ENCODE data around the gene BID.

Gene BID

DNA sequence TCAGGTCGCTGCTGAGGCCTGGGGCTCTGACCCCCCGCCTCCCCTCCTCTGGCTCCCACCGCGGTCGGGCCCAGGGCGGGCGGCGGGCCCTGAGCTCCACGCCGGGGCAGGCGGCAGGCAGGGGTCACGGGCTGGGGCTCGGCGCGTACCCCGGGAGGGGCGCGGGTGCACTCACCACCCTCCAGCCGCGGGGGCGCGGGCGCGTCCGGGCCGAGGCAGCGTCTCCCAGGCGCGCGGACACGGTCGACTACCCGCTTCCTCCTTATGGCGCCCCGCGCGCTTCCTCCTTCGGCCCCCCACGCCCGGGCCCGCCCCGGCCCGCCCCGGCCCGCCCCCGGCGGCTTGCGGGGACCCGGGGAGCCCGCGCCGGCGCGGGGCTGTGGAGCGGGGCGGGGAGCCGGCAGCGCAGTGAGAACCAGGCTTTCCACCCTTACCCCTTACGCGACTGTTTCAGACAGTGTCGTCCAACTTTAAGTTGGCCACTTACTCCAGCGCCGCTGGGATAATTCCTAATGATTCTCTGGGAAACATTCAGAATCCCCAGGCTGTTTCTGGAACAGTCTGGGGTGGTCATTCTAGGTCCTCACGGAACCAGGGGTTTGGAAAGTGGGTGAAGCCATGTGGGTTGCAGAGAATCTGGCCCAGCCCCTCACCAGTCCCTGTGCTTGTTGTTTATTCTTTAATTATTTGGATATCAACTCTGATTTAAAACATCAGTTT lies at the start of gene BID:
Gene BID (minus strand): TSS at position 264 of the 720 bp plus-strand sequence. CDS start 24,353 bp downstream, outside the sequence.
- no peak for DNase-seq (ENCODE audit: extremely low spot score, insufficient read length, low read depth)
- FAIRE-seq: no peak

DNA sequence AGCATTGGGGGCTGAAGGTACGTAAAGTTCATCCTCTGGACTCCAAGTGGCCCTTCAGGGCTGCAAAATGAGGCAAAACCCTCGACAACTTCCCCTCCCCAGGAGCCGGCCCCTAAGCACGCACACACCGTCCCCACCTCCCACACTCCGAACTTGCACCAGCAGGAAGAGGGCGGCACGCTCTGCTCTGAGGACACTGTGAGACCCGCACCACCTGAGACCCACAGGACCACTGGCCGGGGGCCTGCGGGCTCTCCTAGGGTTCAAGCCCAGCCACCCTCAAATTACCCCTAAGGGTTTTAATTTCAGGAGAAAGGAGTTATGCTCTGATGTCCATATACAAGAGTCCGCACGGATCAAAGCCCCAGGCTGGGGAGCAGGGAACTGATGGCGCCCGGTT lies 49.7 kb upstream of the BID start:
- DNase-seq (ENCODE audit: extremely low spot score, insufficient read length, low read depth) (no peak), FAIRE-seq (no peak)

DNA sequence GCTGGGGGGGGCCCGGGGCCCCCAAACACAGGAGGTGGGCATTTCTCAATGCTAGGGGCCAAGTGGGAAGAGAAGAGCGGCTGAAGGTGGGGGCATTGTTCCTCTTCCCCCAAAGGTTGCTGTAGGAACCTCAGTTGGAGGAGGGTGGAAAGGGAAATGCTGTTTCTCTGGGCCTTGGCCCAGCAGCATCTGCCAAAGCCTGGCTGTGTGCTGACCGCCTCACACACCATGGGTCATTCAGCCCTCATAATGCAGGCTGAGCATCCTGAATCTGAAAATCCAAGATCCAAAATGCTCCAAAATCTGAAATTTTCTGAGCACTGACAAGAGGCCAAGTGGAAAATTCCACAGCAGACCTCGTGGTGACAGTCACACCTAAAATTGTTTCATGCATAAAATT lies 49.0 kb upstream of the BID start:
- FAIRE-seq (no peak), DNase-seq (ENCODE audit: extremely low spot score, insufficient read length, low read depth) (no peak)

DNA sequence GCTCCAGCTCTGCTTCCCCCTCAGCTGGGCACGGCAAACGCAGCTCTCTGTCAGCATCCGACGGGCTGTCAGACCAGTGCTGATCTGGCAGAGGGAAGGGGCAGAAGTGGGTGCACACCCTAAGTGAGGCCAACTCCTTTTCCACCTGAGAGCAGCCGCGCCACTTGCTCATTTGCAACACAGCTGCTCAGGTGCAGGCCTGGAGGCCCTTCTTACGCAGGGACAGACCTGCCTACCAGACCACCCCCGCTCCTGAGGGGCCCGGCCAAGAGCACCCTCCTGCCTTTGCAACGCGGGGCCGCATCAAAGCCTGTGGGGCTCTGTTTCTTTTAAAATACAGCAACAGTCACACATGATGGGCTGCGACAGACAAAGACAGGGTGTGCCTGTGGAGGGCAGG lies 47.8 kb upstream of the BID start:
- FAIRE-seq (no peak), DNase-seq (ENCODE audit: extremely low spot score, insufficient read length, low read depth) (no peak)

DNA sequence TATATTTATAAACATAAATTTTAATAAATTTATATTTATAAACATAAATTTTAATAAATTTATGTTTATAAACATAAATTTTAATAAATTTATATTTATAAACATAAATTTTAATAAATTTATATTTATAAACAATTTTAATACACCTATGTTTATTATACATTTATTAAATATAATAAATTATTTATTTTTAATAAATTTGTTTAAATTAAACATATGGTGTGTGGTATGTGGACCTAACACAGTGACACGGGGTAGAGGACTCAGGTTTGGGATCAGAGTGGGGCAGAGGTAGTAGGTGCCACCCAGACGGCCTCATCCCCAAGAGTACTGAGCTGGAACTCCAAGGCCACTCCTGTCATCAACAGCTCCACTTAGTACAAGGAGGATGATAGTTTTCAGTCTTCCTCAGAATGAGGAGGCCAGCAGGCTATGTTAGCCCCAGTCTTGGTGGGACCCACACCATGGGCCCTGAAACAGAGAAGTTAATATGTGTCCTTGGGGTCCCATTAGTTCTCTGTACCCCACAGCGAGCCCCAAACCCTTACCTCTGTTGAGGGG lies 46.7 kb upstream of the BID start:
- FAIRE-seq: no peak

DNA sequence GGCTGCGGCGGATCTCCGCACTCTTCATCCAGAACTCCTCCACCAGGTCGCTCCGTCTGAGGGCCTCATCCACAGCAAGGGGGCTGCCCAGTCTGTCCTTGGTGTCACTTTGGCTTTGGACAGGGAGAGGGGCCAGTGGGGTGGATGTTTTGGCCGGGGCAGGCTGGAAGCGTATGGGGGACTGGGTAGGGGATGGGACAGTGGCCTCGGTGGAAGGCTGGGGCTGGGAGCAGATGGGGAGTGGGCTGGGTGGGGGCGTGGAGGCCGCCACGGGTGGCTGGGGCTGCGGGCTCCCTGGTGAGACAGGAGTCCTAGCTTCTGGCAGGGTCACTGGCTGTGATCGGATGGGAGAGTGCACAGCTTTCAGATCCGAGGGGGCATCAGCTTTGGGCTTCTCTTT lies 44.4 kb upstream of the BID start:
- DNase-seq (ENCODE audit: extremely low spot score, insufficient read length, low read depth): no peak
- FAIRE-seq: no peak

More for the DNA sequence above, 46.7 kb upstream of the BID start:
- no peak for DNase-seq (ENCODE audit: extremely low spot score, insufficient read length, low read depth)

DNA sequence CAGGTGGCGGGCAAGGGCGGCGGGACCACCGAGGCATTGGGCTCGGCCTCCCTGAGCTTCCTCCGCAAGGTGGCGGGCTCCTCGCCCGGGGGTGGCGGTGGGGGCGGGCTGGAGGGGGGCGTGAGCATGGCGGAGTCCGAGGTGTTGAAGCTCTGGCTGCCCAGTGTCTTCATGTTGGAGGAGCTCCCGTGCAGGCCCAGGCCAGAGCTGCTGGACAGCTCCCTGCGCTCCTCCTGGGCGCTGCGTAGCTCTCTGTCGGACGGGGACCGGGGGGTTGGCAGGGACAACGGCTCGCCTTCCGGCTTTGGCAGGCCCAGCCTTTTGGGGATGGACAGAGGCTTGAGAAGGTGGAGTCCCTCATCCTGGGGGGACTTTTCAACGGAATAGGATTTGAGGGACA lies 43.9 kb upstream of the BID start:
- DNase-seq (ENCODE audit: extremely low spot score, insufficient read length, low read depth): no peak
- FAIRE-seq: no peak

DNA sequence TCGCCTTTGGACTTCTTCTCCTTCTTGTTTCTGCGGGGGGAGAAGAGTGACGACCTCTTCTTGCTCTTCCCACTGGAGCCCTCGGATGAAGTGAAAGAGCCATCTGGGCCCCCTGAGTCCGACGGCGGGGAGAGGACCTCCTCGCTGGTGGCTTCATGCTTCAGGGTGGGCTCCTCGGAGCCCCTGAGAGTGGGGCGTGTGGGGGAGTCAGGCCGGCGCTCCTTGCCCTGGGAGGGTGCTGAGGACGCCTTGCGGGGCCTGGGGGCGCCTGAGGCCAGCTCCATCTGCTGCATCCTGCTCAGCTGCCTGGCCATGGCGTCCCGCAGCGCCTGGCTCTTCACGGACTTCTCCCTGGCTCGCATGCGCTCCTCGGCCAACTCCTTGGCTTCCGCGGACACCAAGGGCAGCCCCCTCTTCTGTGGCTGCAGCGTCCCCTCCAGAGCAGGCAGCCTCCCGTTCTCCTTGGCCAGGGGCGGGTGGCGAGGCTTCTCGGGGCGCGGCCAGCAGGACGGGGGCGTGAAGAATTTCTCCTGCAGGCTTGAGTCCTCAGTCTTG lies 43.3 kb upstream of the BID start:
- FAIRE-seq (no peak), DNase-seq (ENCODE audit: extremely low spot score, insufficient read length, low read depth) (no peak)

DNA sequence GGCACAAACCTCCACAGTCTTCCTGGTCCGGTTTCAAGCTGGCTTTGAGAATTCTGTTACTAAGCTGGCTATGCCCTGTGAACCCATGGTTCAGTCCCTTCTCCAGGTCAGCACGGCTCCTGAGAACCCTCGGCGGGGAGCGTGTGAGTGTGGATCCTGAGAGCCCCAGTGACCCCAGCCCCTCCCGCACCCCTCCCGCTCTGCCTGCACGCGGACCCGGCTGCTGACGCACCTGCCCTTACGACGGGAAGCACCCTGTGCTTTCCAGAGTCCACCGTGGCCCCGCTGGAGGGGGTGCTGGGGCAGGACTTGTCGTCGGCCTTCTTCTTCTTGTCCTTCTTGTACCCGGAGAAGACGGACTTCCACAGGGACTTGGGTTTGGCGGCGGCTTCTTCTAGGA lies 42.8 kb upstream of the BID start:
- DNase-seq (ENCODE audit: extremely low spot score, insufficient read length, low read depth) (no peak), FAIRE-seq (no peak)

DNA sequence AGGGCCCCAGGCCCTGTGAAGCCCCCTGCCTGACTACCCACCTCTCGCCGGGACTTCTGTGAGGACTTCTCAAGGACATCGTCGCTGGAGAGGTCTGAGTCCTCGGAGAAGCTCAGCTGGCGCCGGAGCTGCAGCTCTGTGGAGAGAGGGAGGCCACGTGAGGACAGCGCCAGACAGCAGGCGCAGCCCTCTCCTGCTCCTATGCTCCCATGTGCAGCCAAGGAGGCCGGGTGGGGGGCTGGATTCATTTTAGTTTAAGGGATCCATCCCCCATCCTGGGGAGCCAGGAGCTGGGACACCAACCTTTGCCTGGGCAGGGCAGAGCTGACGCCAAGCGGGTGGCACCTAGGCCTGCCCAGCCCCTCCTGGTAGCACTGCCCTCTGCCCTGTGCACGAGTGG lies 42.4 kb upstream of the BID start:
- FAIRE-seq: no peak
- DNase-seq (ENCODE audit: extremely low spot score, insufficient read length, low read depth): no peak

DNA sequence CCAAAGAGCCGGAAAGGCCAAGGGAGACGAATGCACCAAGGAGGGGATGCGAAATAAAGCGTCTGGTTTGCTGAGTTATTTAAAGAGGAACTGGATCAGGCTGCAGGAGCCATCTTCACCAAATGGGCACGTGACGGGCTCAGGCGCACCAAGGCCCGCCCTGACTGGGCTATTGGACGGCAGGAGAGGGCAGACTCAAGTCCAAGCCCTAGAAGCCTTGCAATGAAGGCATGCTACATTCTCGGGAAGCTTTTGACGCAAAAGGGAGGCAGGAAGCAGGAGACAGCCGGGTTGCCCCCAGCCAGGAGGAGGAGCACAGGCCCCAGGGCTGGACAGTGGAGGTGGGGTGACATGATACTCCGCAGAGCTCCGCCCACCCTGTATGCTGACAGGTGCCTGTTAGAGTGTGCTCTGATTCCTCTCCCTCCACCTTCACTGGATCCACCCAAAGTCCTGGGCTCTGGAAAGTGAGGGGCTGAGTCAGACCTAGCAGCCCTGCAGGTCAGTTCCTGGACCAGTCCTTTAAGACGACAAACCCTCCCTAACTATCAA lies 41.5 kb upstream of the BID start:
- no peak for DNase-seq (ENCODE audit: extremely low spot score, insufficient read length, low read depth)
- no peak for FAIRE-seq

DNA sequence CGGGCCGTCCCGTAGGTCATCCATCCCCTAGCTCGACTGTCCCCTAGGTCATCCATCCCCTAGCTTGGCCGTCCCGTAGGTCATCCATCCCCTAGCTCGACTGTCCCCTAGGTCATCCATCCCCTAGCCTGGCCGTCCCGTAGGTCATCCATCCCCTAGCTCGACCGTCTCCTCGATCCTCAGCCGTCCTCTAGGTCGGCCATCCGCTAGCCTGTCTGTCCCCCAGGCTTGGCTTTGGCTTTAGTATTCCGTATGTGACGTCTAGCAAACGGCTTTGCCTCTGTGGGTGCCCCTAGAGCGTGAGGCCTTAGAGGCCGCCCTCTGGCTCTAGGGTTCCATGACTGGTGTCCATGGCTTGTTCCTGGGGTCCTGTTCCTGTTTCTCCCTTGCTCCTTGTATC lies 40.6 kb upstream of the BID start:
- FAIRE-seq (no peak), DNase-seq (ENCODE audit: extremely low spot score, insufficient read length, low read depth) (no peak)

DNA sequence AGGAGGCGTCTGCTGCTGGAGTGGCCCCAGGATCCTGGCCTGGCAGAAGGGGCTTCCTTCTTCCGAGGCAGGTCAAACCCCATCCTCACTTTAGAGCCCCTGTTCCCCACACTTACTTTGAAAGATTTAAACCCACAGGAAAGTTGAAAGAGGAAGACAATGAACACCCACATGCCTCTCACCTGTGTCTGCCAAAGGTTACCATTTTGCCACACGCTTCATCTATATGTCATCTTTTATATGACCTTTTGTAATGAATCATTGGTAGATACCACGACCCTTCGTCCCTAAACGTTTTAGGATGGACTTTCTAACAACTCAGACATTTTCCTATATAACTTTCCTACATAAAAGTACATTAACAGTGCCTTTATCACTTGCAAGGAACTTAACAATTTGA lies 39.8 kb upstream of the BID start:
- FAIRE-seq: no peak
- no peak for DNase-seq (ENCODE audit: extremely low spot score, insufficient read length, low read depth)

DNA sequence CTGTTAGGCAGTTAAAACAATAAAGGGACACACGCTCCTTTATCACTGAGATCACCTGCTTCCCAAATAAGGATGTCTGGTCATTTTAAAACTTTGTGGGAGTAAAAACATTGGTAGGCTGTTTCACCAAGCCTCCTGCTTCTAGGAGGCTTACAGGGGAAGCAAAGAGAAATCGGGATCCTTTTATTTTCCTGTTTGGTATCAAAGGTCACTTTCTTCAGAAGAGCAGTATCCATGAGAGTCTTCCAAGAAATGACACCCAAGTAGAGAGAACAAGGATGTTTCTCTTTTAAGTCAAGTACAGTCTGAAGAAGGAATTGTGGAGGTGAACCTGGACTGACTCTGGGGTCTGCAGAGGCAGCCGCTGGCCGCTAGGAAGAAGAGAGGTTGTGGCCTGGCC lies 36.9 kb upstream of the BID start:
- no peak for DNase-seq (ENCODE audit: extremely low spot score, insufficient read length, low read depth)
- FAIRE-seq: no peak

DNA sequence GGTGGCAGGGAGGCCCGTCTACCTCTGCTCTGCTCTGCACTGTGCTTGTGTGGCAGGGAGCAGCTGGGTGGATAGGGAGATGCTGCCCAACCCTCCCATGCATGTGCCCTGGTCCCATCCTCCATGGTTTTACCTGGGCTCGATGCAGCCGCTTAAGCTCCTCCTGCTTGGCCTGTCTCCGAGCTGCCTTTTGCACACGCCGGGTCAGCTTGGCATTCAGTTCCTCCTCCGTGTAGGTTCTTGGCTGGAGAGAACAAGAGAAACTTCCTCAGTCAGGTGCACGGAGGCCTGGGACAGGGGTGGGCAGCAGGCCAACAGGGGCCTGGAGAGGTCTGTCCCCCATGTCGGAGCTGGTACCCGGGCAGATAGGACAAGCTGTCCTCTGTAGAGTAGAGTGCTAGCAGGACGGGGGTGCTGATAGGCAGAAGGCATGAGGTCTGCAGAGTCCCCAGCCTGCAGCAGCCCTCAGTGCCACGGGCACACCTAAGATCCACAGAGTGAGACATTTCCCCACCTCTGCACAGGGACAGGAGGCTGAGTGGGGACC lies 36.4 kb upstream of the BID start:
- FAIRE-seq: no peak

DNA sequence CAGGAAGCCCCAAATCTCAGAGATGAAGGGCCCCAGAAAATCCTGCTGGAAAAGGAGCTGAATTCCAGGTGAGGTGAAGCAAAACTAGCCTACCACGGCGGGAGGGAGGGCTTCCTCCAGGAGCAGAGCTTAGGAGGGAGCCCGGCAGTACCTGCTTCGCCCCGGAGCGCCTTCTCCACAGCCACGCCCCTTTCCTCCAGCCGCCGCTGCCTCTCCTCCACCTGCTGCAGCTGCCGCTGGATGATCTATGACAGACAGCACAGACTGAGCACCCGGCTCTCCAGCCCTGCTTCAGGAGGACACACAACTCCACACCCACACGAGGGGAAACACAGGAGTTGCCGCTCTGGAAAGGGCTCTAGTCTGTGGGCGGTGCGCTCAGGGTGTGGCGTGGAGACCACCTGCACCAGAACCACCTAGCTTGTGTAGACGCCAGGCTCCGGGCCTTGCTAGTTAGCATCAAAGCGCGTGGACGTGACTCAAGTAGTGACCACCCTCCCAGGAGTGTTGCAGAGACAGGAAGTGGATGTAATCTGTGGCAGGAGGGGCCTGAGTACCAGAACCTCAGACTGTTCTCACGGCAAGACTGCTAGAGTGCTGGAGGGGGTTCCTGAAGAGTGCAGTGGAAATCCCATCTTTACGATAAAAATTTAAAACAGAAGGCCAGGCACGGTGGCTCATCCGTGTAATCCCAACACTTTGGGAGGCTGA lies 34.6 kb upstream of the BID start:
- DNase-seq (ENCODE audit: extremely low spot score, insufficient read length, low read depth): no peak
- no peak for FAIRE-seq

More for the DNA sequence above, 36.4 kb upstream of the BID start:
- no peak for DNase-seq (ENCODE audit: extremely low spot score, insufficient read length, low read depth)

DNA sequence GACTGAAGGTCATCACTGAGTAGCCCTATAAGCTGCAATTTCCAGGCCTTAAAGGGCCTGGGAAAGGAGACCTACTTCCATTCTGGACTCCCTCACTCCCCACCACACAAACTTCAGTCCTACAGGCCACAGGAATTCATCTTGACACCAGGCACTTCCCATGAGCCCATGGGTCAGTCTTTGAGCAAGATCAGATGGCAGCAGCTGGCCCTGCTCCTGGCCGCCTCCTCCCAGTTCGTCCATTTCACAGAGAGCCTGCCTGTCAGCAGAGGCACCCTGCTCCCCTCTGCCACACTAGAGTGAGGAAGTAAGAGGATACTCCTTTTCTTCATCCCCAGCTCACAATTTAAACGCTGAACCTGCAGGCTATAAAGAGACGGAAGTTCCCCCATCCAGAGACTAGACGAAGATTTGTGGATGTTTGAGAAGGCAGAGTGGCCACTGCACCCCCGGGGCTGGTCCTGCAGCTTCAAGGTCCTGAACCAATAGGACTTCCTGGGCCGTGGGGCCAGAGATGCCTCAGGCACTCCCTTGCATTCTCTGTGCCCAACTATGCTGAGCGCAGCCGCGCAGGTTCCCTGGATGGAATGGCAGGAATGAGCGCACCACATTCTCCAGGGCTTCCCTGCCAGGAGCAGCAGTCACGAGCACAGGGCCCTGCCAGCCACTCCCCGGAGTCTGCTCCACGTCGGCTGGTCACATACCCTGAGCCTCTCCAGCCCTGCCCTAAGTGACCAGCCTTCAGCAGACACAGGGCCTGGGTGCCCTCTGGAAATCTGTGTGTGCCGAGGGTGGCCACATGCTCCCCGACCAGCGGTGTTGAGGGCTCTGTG lies 33.5 kb upstream of the BID start:
- FAIRE-seq: no peak
- no peak for DNase-seq (ENCODE audit: extremely low spot score, insufficient read length, low read depth)

DNA sequence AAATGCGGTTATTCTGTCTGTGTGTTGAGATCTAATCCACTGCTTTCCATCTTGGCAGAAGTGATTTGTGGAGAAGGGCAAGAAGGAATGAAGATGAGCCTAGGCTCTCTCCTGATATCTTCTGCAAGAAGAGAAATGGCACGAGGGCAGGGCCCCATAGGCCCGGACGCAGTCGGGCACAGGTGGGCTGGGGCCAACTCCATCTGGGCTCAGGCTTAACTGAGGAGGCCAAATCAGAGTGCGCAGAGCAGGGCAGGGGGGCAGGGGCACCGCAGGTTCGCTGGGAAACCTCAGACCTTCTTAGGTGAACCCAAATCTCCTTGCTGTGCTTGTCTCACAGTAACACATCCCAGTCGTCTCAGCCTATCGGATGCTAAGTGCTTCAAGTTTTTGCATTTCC lies 32.8 kb upstream of the BID start:
- DNase-seq (ENCODE audit: extremely low spot score, insufficient read length, low read depth) (no peak), FAIRE-seq (no peak)

DNA sequence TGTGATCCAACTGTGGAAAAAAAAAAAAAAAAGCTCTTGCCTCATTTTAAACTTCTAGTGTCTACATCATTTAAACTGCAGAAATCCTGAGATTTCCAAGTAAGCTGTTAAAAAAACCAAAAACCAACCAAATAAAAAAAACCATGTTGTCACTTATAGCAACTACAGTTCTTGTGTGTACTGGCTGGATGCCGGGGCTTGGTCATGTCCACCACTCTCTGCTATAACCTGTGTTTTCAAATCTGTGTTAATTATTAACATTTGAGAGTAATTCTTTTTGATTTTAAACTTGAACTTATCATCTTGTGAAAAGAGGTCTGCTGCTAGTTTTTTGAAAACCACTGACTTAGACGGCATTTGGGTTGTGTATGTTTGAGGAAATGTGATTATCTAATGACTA lies 32.2 kb upstream of the BID start:
- DNase-seq (ENCODE audit: extremely low spot score, insufficient read length, low read depth) (no peak), FAIRE-seq (no peak)
